GM23248 (cell line): Measurements from ENCODE around the gene ADGRA3. TPM values are rescaled to one million over a fixed set of nuclear protein-coding genes. Genes with fewer than 3 reads are reported as not detected.

Experiments used
- DNase-seq: peaks from one replicate; pipeline ENCODE4 v3.0.0-alpha.2; 2015
- H2AFZ ChIP-seq: fragments of 200-600 bp; sonication (generic); 2 replicates; pipeline ENCODE4 v1.6.1; 2016; ENCODE audit warnings: antibody characterized with exemption
- H3F3A ChIP-seq: fragments of 200-600 bp; sonication (generic); 2 replicates; pipeline ENCODE4 v1.6.1; 2016; ENCODE audit warnings: mild to moderate bottlenecking, antibody characterized with exemption, mixed run types; ENCODE audit not compliant: insufficient read depth
- H3K27ac ChIP-seq: fragments of 200-600 bp; sonication (generic); 2 replicates; pipeline ENCODE4 v1.5.1; 2016; ENCODE audit warnings: mild to moderate bottlenecking
- H3K27me3 ChIP-seq: fragments of 200-600 bp; sonication (generic); replicated peaks from 2 replicates; pipeline ENCODE4 v1.6.1; 2016; ENCODE audit warnings: mild to moderate bottlenecking; ENCODE audit not compliant: insufficient read depth
- H3K36me3 ChIP-seq: fragments of 200-600 bp; sonication (generic); 2 replicates; pipeline ENCODE4 v1.6.1; 2016; ENCODE audit warnings: low read depth, mild to moderate bottlenecking
- H3K4me1 ChIP-seq: fragments of 200-600 bp; sonication (generic); 2 replicates; pipeline ENCODE4 v1.6.1; 2016; ENCODE audit warnings: mild to moderate bottlenecking; ENCODE audit not compliant: insufficient read depth
- H3K4me2 ChIP-seq: fragments of 200-600 bp; sonication (generic); one replicate; pipeline ENCODE4 v1.6.1; 2016; ENCODE audit warnings: mild to moderate bottlenecking; ENCODE audit not compliant: unreplicated experiment
- H3K4me3 ChIP-seq: fragments of 200-600 bp; sonication (generic); 2 replicates; pipeline ENCODE4 v1.5.1; 2016; ENCODE audit warnings: mild to moderate bottlenecking
- H3K79me2 ChIP-seq: fragments of 200-600 bp; sonication (generic); 2 replicates; pipeline ENCODE4 v1.6.1; 2016; ENCODE audit warnings: mild to moderate bottlenecking; ENCODE audit not compliant: insufficient read depth
- H3K9ac ChIP-seq: fragments of 200-600 bp; sonication (generic); 2 replicates; pipeline ENCODE4 v1.6.1; 2016; ENCODE audit warnings: mild to moderate bottlenecking
- H3K9me2 ChIP-seq: fragments of 200-600 bp; sonication (generic); 2 replicates; pipeline ENCODE4 v1.6.1; 2016; ENCODE audit warnings: mixed run types, mild to moderate bottlenecking, moderate library complexity; ENCODE audit not compliant: insufficient read depth
- H3K9me3 ChIP-seq: fragments of 200-600 bp; sonication (generic); one replicate; pipeline ENCODE4 v1.6.1; 2017; ENCODE audit warnings: low read depth
- H4K20me1 ChIP-seq: fragments of 200-600 bp; sonication (generic); 2 replicates; pipeline ENCODE4 v1.6.0; 2016; ENCODE audit not compliant: insufficient read depth
- EZH2 ChIP-seq: fragments of 200-600 bp; sonication (generic); IDR thresholded peaks from 2 replicates; pipeline ENCODE4 v1.6.1; 2018; ENCODE audit warnings: antibody characterized with exemption, mild to moderate bottlenecking; ENCODE audit not compliant: insufficient read depth, poor library complexity, severe bottlenecking
- EZH2phosphoT487 ChIP-seq: fragments of 200-600 bp; sonication (generic); IDR thresholded peaks from 2 replicates; pipeline ENCODE4 v1.6.1; 2018; ENCODE audit warnings: antibody characterized with exemption, moderate library complexity, mild to moderate bottlenecking, low read depth; ENCODE audit not compliant: insufficient read depth
- WGBS, 2 experiments: methylation state at CpG; one replicate each; pipeline ENCODE4 v1.1.6; 2015 to 2017; ENCODE audit warnings: low lambda C conversion rate in 2 of 2, low coverage in 1 of 2; ENCODE audit errors: missing lambda C conversion rate in 2 of 2; 5-methylcytosine and 5-hydroxymethylcytosine counted together
- in situ Hi-C: fragments of 300-500 bp; cut with MboI; formaldehyde crosslinking; loops from 2 replicates; pipeline ENCODE4 v1.15.0; 2020
- polyA plus RNA-seq: library from polyadenylated mRNA; unstranded; fragments of >200 nt; fragmentation: Nextera tagmentation; extraction: Ambion mirVana; gene quantifications from 2 replicates; pipeline ENCODE4 v1.2.1, GENCODE V29; 2016
- total RNA-seq: library from RNA; depleted of rRNA; stranded (reverse); fragments of >200 nt; shearing (Covaris generic); gene quantifications from 2 replicates; pipeline ENCODE4 v1.2.3, GENCODE V29; 2014

Gene ADGRA3
- total and polyA plus RNA-seq, 2 experiments from 2014 or later, result 1.1 to 7.8 TPM

GRCh38 chr4:22372986-22373385, 142.9 kb downstream of the ADGRA3 start:
- Histone ChIP-seq H3K27ac (no peak overlapping the region), H3K79me2 (no peaks in the 10 kb centered on the region), H3K9me2 (no peaks in the 10 kb centered on the region), H2AFZ (no peak overlapping the region), H3K9me3 (no peaks in the 10 kb centered on the region), H3K9ac (no peak overlapping the region), H3K36me3 (no peaks in the 10 kb centered on the region), H3K27me3 (no peaks in the 10 kb centered on the region), H3K4me3 (no peak overlapping the region), H3F3A (no peaks in the 10 kb centered on the region), H3K4me2 (no peak overlapping the region), H3K4me1 (no peaks in the 10 kb centered on the region), H4K20me1 (no peaks in the 10 kb centered on the region)
- in situ Hi-C loops, result no loop called here
- no peak for DNase-seq
- 96% methylated on average over 3 of the region's 3 CpGs for WGBS, 2 experiments
- TF ChIP-seq EZH2phosphoT487 (no peak), EZH2 (no peak)

- Histone ChIP-seq H3K36me3 (no peaks in the 10 kb centered on the region), H3F3A (no peaks in the 10 kb centered on the region), H3K4me3 (no peak overlapping the region), H3K27ac (no peak overlapping the region), H3K79me2 (no peaks in the 10 kb centered on the region), H3K4me1 (no peaks in the 10 kb centered on the region), H3K27me3 (no peaks in the 10 kb centered on the region), H3K9me2 (no peaks in the 10 kb centered on the region), H3K4me2 (no peak overlapping the region), H3K9ac (no peak overlapping the region), H2AFZ (no peak overlapping the region), H4K20me1 (no peaks in the 10 kb centered on the region), H3K9me3 (no peaks in the 10 kb centered on the region)
- no peak for DNase-seq
- in situ Hi-C loops, result no loop called here
- no peak for TF ChIP-seq EZH2phosphoT487
- no peak for TF ChIP-seq EZH2
- 80 to 84% methylated on average over 8 of the region's 8 CpGs for WGBS, 2 experiments
Observed at GRCh38 chr4:22369901-22370562, 145.8 kb downstream of the ADGRA3 start.

GRCh38 chr4:22363787-22364186, 152.1 kb downstream of the ADGRA3 start:
- TF ChIP-seq EZH2, result no peak
- no peak for TF ChIP-seq EZH2phosphoT487
- Histone ChIP-seq H3K4me3 (no peak overlapping the region), H3K27me3 (no peaks in the 10 kb centered on the region), H3K79me2 (no peaks in the 10 kb centered on the region), H2AFZ (0 out of 2 replicates have a peak overlapping the region, but pooled peaks have one; percentile 5), H3K9ac (no peak overlapping the region), H3K9me2 (no peaks in the 10 kb centered on the region), H3F3A (peaks cover 6% of the 10 kb centered on the region; the same call in 1 of the 2 replicates), H4K20me1 (no peaks in the 10 kb centered on the region), H3K27ac (no peak overlapping the region), H3K36me3 (no peaks in the 10 kb centered on the region), H3K4me1 (peaks cover 24% of the 10 kb centered on the region), H3K4me2 (peak overlapping the region; percentile 76), H3K9me3 (no peaks in the 10 kb centered on the region)
- in situ Hi-C loops, result no loop called here
- DNase-seq, result no peak
- 96 to 100% methylated on average over 2 of the region's 2 CpGs for WGBS, 2 experiments

- 4% methylated on average over 2 of the region's 2 CpGs for WGBS, 2 experiments
- peak; percentile 52 for DNase-seq
Observed at GRCh38 chr4:22363036-22363435, 152.8 kb downstream of the ADGRA3 start.

More at GRCh38 chr4:22363036-22363435, 152.8 kb downstream of the ADGRA3 start:
- Histone ChIP-seq H3K9ac (no peak overlapping the region), H3K4me1 (peaks cover 24% of the 10 kb centered on the region), H3K4me3 (peak overlapping the region; percentile 13; the same call in 1 of the 2 replicates), H3K27me3 (no peaks in the 10 kb centered on the region), H3K79me2 (no peaks in the 10 kb centered on the region), H3K9me2 (no peaks in the 10 kb centered on the region), H3K9me3 (no peaks in the 10 kb centered on the region), H2AFZ (0 out of 2 replicates have a peak overlapping the region, but pooled peaks have one; percentile 5), H4K20me1 (no peaks in the 10 kb centered on the region), H3K4me2 (peak overlapping the region; percentile 76), H3K27ac (no peak overlapping the region), H3F3A (peaks cover 6% of the 10 kb centered on the region; the same call in 1 of the 2 replicates), H3K36me3 (no peaks in the 10 kb centered on the region)
- TF ChIP-seq EZH2phosphoT487, result no peak
- in situ Hi-C loops, result no loop called here
